ENCODE results near the gene CFAP107. TPM values are rescaled to one million over a fixed set of nuclear protein-coding genes. Genes with fewer than 3 reads are reported as not detected.
"Not testable (repeated sequence)": the region's sequence is repeated elsewhere in the genome, so short reads cannot be mapped to it uniquely, and the experiment has no call there.

CFAP107 gene
- total RNA-seq, 1 donor from 2014 or later, result 2.9 TPM

DNA sequence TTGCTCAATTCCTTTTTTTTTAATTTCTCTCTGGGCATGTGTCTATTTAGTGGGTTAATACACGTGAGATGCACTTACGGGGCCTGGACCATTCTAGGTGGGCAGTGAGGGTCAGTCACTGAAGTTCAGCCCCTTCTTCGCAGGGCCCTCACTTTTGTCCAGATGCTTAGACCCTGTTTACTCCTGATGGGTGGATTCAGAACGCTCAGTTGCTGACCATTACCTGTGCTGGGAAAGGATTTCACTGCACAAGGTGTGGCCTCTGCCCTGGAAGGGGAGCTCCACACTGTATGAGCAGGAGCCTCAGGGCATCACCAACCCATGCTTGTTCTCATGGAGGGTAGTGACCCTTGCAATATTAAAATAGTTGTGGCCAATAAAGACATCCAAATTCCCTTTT is 32.1 kb downstream of the CFAP107 start:
- no peak overlapping the region for H3K27ac ChIP-seq
- peaks cover 5% of the 10 kb centered on the region for H3K27me3 ChIP-seq (ENCODE audit: low read depth)
- intact Hi-C loops (cut with DNase I), result no loop called here
- TF ChIP-seq, protein P1, sequence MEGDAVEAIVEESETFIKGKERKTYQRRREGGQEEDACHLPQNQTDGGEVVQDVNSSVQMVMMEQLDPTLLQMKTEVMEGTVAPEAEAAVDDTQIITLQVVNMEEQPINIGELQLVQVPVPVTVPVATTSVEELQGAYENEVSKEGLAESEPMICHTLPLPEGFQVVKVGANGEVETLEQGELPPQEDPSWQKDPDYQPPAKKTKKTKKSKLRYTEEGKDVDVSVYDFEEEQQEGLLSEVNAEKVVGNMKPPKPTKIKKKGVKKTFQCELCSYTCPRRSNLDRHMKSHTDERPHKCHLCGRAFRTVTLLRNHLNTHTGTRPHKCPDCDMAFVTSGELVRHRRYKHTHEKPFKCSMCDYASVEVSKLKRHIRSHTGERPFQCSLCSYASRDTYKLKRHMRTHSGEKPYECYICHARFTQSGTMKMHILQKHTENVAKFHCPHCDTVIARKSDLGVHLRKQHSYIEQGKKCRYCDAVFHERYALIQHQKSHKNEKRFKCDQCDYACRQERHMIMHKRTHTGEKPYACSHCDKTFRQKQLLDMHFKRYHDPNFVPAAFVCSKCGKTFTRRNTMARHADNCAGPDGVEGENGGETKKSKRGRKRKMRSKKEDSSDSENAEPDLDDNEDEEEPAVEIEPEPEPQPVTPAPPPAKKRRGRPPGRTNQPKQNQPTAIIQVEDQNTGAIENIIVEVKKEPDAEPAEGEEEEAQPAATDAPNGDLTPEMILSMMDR (IDR thresholded peaks at IDR 0.05), result no peak
- DNase-seq (no peak), ATAC-seq (no peak)
- no peaks in the 10 kb centered on the region for H3K9me3 ChIP-seq
- no peaks in the 10 kb centered on the region for H3K36me3 ChIP-seq
- no peak overlapping the region for H3K4me3 ChIP-seq
- H3K4me1 ChIP-seq, result no peaks in the 10 kb centered on the region

DNA sequence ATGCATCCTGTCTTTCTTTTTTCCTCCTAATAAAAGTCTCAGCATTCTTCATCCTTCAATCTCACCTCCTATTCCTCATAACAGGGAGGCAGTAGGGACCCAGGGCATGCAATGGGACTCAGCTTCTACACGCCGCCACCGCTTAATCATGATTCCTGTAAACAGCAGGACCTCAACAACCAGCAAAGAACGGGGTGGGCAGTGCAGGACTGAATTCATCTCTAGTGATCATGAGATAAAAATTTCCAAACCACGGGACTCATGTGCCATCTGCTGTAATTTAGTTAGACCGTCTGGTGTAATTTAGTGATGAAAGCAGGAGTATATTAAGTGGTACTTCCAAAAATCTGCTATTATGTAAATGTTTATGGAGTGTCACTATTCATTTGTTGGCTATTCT is 32.9 kb downstream of the CFAP107 start:
- intact Hi-C loops (cut with DNase I), result no loop called here
- no peak for DNase-seq
- Histone ChIP-seq H3K27ac (no peak overlapping the region), H3K4me1 (no peaks in the 10 kb centered on the region), H3K4me3 (no peak overlapping the region), H3K9me3 (peaks cover 2% of the 10 kb centered on the region), H3K36me3 (no peaks in the 10 kb centered on the region), H3K27me3 (ENCODE audit: low read depth) (peaks cover 5% of the 10 kb centered on the region)
- TF ChIP-seq, protein P1 (IDR thresholded peaks at IDR 0.05), result no peak
- ATAC-seq, result no peak

DNA sequence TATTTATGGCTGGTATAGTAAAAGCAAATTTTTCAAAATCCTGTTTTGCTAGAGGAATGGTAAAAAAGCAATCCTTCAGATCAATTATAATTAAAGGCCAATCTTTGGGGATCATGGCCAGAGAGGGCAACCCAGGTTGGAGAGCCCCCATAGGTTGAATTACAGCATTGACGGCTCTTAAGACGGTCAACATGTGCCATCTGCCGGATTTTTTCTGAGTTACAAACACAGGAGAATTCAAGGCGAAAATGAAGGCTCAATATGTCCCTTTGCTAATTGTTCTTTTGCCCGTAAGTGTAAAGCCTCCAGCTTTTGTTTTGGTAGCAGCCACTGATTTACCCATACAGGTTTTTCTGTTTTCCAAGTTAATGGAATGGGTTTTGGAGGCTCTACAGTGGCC is 35.5 kb downstream of the CFAP107 start:
- H3K27ac ChIP-seq; H3K27me3 ChIP-seq (ENCODE audit: low read depth); ATAC-seq; H3K36me3 ChIP-seq; H3K4me3 ChIP-seq; intact Hi-C loops (cut with DNase I); DNase-seq; H3K4me1 ChIP-seq: not testable (repeated sequence)
- H3K9me3 ChIP-seq, result peaks cover 25% of the 10 kb centered on the region

DNA sequence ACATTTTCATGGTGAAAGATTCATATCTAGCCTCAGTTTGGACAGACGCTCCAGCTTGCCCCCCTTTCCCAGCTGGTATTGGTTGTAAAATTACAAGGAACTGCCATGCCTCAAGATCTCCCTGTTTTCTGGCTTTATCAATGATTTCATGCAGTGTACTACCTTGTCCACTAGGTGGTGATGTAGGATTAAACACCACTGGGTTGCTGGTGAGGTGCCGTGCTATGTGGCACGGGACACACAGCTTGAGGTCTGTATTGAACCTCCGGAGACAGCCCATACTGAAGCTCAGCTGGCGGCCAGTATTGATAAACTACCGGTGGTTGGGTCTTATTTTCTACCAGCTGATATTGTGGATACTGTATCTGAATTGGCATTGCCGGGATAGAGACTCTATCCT is 37.8 kb downstream of the CFAP107 start:
- peaks cover 25% of the 10 kb centered on the region for H3K9me3 ChIP-seq
- H3K27me3 ChIP-seq (ENCODE audit: low read depth); H3K27ac ChIP-seq; H3K4me3 ChIP-seq; H3K36me3 ChIP-seq; ATAC-seq; H3K4me1 ChIP-seq; DNase-seq; intact Hi-C loops (cut with DNase I): not testable (repeated sequence)

DNA sequence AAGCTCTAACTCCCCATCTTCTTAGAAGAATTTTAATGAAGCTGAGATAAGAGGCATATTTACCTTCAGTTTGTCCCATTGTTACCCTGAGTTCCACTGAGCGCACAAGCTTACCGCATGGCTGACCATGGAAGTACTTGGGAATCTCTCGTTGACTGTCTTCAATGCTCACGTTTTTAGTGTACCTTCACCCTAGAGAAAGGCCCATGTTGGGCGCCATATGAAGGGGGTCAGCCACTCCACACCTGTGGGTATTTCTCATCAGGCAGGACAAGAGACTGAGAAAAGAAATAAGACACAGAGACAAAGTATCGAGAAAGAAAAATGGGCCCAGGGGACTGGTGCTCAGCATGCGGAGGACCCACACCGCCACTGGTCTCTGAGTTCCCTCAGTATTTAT is 38.7 kb downstream of the CFAP107 start:
- H3K27me3 ChIP-seq (ENCODE audit: low read depth); H3K27ac ChIP-seq; intact Hi-C loops (cut with DNase I); H3K36me3 ChIP-seq; H3K4me1 ChIP-seq; ATAC-seq; DNase-seq; H3K4me3 ChIP-seq: not testable (repeated sequence)
- peaks cover 25% of the 10 kb centered on the region for H3K9me3 ChIP-seq

DNA sequence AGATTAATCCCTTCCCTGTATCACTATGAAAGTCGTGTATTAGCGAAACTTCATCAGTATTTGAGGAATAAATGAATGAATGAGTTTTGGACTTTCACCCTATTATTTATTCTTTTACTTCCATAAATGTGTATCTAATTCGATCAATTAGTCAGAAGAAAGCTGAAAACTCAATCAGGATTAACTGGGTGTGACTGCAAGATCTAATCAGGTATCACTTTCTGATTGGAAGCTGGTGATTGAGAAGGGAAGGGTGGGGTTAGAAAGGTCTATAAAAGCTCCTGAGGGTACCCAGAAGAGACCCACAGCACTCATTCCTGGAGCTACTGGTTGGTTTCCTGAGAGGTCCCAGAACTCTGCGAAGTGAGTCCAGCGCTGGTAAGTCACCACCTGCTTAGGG is 45.1 kb downstream of the CFAP107 start, which contains the start of gene PRAMEF1:
Gene PRAMEF1 (plus strand): TSS at position 301 of the 400 bp plus-strand sequence. CDS start 1,831 bp downstream, outside the sequence.
- H3K27me3 ChIP-seq (ENCODE audit: low read depth); H3K4me1 ChIP-seq; H3K4me3 ChIP-seq; intact Hi-C loops (cut with DNase I); H3K36me3 ChIP-seq; ATAC-seq; DNase-seq; H3K27ac ChIP-seq; H3K9me3 ChIP-seq: not testable (repeated sequence)

DNA sequence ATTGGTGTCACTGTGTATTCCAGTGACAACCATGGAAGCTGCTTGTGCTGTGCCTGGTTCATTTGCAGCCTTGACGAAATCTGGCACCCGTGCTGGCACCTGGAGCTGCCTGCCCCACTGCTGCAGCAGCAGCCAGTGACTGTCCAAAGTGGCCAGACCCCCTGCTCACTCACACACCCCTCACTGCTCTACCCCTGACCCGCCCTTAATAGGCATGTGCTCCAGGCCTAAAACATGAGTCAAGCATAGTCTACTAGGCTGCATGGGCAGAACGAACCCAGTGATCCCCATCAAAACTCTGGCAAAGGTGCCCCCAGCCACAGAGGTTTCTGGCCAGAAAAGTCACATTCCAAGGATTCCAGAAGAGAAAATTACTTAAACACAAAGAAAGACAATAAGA is 52.9 kb downstream of the CFAP107 start:
- H3K4me1 ChIP-seq, result no peaks in the 10 kb centered on the region

More for the DNA sequence above, 52.9 kb downstream of the CFAP107 start:
- intact Hi-C loops (cut with DNase I), result no loop called here
- Histone ChIP-seq H3K36me3 (no peaks in the 10 kb centered on the region), H3K4me3 (no peak overlapping the region), H3K27me3 (ENCODE audit: low read depth) (no peaks in the 10 kb centered on the region), H3K27ac (no peak overlapping the region), H3K9me3 (no peaks in the 10 kb centered on the region)
- ATAC-seq (no peak), DNase-seq (no peak)
- TF ChIP-seq, protein P1 (IDR thresholded peaks at IDR 0.05), result no peak
